ENCODE data around the gene ORAI3. TPM values are rescaled to one million over a fixed set of nuclear protein-coding genes. Genes with fewer than 3 reads are reported as not detected.

ORAI3 gene
- total and polyA plus RNA-seq, 9 donors: 21.5 to 30.8 (median 25.2) TPM

DNA sequence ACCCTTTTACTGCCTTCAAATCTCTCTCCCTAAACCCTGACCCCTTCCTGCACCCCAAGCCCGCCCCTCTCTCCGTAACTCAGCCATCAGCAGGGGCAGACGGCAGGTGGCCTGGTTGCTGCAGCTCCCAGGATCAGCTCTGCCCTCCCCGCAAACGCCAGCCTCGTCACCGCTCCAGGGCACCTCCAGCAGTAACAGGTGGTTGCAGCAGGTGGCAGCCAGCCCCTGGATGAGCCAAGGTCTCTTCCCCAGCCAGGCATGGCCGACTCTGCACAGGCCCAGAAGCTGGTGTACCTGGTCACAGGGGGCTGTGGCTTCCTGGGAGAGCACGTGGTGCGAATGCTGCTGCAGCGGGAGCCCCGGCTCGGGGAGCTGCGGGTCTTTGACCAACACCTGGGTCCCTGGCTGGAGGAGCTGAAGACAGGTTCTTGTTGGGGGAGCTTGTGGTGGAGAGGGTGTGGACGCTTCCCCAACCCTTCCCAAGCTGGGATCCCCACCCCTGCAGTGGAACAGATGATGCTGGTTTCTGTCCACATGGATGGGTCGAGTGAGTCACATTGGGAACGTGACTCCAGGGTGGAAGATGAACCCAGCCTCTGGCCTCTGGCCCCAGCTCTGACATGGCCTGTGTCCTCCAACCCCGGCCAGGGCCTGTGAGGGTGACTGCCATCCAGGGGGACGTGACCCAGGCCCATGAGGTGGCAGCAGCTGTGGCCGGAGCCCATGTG is 36.7 kb downstream of the ORAI3 start:
- TF ChIP-seq, protein P1, sequence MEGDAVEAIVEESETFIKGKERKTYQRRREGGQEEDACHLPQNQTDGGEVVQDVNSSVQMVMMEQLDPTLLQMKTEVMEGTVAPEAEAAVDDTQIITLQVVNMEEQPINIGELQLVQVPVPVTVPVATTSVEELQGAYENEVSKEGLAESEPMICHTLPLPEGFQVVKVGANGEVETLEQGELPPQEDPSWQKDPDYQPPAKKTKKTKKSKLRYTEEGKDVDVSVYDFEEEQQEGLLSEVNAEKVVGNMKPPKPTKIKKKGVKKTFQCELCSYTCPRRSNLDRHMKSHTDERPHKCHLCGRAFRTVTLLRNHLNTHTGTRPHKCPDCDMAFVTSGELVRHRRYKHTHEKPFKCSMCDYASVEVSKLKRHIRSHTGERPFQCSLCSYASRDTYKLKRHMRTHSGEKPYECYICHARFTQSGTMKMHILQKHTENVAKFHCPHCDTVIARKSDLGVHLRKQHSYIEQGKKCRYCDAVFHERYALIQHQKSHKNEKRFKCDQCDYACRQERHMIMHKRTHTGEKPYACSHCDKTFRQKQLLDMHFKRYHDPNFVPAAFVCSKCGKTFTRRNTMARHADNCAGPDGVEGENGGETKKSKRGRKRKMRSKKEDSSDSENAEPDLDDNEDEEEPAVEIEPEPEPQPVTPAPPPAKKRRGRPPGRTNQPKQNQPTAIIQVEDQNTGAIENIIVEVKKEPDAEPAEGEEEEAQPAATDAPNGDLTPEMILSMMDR (IDR thresholded peaks at IDR 0.05): no peak
- TF ChIP-seq POLR2A (IDR thresholded peaks at IDR 0.05): no peak
- TF ChIP-seq EP300 (IDR thresholded peaks at IDR 0.05): no peak
- Histone ChIP-seq H3K9me3 (no peaks in the 10 kb centered on the region), H3K4me3 (peak overlapping the region; percentile 42), H3K4me1 (ENCODE audit: insufficient read depth) (peaks cover 8% of the 10 kb centered on the region), H3K27ac (no peak overlapping the region), H3K36me3 (no peaks in the 10 kb centered on the region), H3K27me3 (no peaks in the 10 kb centered on the region)
- DNase-seq: peak in 4 of 5 donors; percentile 46 to 63 (median 52)
- intact Hi-C loops (cut with DNase I): loop anchor here (2.0 to 10.0 kb wide), 6 partner anchors 49 to 889 kb away; partner anchors contain the start of genes ZNF843 (in 4 of the 4), ZNF267 (in 2 of the 4) and STX4 (in 1 of the 4)
- WGBS, 3 donors: 35 to 51% (median 44%) methylated on average over 18 to 20 of the region's 20 CpGs

DNA sequence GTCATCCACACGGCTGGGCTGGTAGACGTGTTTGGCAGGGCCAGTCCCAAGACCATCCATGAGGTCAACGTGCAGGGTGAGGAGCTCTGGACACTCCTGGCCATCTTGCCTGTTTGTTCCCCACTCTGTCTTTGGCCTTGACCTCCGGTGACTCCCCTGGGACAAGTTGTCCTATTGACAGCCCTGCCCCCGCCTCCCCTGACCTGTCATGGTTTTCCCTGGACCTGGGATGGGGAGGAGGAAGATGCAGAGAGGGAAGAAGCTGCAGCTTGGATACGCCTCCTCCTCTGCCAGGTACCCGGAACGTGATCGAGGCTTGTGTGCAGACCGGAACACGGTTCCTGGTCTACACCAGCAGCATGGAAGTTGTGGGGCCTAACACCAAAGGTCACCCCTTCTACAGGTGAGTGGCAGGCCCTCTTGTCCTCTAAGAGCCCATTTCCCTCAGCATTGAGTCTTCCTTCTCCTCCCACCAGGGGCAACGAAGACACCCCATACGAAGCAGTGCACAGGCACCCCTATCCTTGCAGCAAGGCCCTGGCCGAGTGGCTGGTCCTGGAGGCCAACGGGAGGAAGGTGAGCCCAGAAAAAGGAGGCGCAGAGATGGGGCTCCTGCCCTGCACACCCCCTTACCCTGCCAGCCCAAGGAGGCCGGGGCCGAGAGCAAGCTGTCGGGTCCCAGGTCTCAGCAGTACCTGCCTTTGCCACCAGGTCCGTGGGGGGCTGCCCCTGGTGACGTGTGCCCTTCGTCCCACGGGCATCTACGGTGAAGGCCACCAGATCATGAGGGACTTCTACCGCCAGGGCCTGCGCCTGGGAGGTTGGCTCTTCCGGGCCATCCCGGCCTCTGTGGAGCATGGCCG is 37.5 kb downstream of the ORAI3 start:
- Histone ChIP-seq H3K4me1 (ENCODE audit: insufficient read depth) (peaks cover 8% of the 10 kb centered on the region), H3K9me3 (no peaks in the 10 kb centered on the region), H3K27ac (peak overlapping the region in 1 of 2 donors; percentile 12), H3K36me3 (no peaks in the 10 kb centered on the region), H3K4me3 (no peak overlapping the region), H3K27me3 (no peaks in the 10 kb centered on the region)
- TF ChIP-seq, protein P1 (IDR thresholded peaks at IDR 0.05): no peak
- TF ChIP-seq POLR2A (IDR thresholded peaks at IDR 0.05) (no peak), EP300 (IDR thresholded peaks at IDR 0.05) (no peak)
- WGBS, 3 donors: 84 to 89% (median 86%) methylated on average over 29 of the region's 29 CpGs
- no peak for DNase-seq
- intact Hi-C loops (cut with DNase I): loop anchor here (5.0 to 10.0 kb wide), 5 partner anchors 48 to 888 kb away; partner anchors contain the start of genes ZNF843 (in 4 of the 4), ZNF267 (in 2 of the 4) and STX4 (in 1 of the 4)

DNA sequence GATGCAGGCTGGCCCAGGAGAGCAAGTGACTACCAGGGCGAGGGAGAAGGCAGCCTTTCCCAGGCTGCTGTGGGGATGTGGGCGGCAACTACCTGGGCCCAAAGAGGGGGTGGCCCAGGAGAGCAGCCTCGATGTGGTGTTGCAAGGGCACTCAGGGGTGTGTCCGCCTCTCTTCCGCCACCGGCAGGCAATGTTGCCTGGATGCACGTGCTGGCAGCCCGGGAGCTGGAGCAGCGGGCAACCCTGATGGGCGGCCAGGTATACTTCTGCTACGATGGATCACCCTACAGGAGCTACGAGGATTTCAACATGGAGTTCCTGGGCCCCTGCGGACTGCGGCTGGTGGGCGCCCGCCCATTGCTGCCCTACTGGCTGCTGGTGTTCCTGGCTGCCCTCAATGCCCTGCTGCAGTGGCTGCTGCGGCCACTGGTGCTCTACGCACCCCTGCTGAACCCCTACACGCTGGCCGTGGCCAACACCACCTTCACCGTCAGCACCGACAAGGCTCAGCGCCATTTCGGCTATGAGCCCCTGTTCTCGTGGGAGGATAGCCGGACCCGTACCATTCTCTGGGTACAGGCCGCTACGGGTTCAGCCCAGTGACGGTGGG is 38.8 kb downstream of the ORAI3 start:
- no peak for DNase-seq
- H3K27ac ChIP-seq: no peak overlapping the region
- H3K36me3 ChIP-seq: no peaks in the 10 kb centered on the region
- TF ChIP-seq EP300 (IDR thresholded peaks at IDR 0.05) (no peak), POLR2A (IDR thresholded peaks at IDR 0.05) (no peak)
- no peaks in the 10 kb centered on the region for H3K9me3 ChIP-seq
- no peaks in the 10 kb centered on the region for H3K27me3 ChIP-seq
- intact Hi-C loops (cut with DNase I): loop anchor here (5.0 to 10.0 kb wide), 5 partner anchors 47 to 887 kb away; partner anchors contain the start of genes ZNF843 (in 4 of the 4), ZNF267 (in 2 of the 4) and STX4 (in 1 of the 4)
- peaks cover 8% of the 10 kb centered on the region for H3K4me1 ChIP-seq (ENCODE audit: insufficient read depth)
- H3K4me3 ChIP-seq: no peak overlapping the region
- 89 to 93% (median 92%) methylated on average over 29 to 30 of the region's 30 CpGs for WGBS, 3 donors

DNA sequence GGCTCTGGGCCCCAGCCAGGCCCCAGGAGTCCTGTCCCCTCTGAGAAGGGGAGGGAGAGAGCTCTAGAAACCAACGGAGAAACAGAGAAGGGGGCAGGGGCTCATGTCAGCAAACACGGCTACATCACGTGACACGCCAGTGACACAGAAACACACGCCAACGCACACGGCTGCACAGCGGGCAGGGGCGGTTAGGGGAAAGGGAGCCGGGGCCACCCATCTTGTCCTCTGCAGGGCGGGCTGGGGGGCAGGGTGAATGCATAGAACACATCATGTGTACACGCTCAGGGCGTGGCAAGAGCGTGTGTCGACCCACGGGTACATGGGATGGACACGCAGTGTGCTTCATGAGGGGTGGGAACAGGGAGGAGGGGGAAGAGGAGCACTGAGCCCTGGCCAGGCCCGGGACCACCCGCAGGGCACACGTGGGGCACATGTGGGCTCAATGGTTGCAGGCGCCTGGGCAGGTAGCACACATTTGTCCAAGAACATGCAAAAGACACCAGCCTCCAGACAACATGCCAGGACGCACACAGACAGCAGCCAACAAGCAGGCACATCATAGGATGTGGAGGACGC is 40.7 kb downstream of the ORAI3 start:
- intact Hi-C loops (cut with DNase I): loop anchor here (5.0 to 10.0 kb wide), 7 partner anchors 38 to 885 kb away; partner anchors contain the start of genes ZNF843 (in 4 of the 4), ZNF267 (in 2 of the 4), FUS (in 1 of the 4) and STX4 (in 1 of the 4)
- TF ChIP-seq, protein P1 (IDR thresholded peaks at IDR 0.05): no peak
- no peak for TF ChIP-seq EP300 (IDR thresholded peaks at IDR 0.05)
- TF ChIP-seq POLR2A (IDR thresholded peaks at IDR 0.05): no peak
- H3K9me3 ChIP-seq: no peaks in the 10 kb centered on the region
- H3K27me3 ChIP-seq: no peaks in the 10 kb centered on the region
- DNase-seq: no peak
- H3K27ac ChIP-seq: no peak overlapping the region
- H3K4me1 ChIP-seq (ENCODE audit: insufficient read depth): peaks cover 8% of the 10 kb centered on the region
- no peaks in the 10 kb centered on the region for H3K36me3 ChIP-seq
- no peak overlapping the region for H3K4me3 ChIP-seq
- 82 to 85% (median 85%) methylated on average over 23 of the region's 23 CpGs for WGBS, 3 donors
